Activated CD8-positive, alpha-beta memory T cell treated with anti-CD3 and anti-CD28 coated beads, Interleukin-2, amount 10 ng/mL, durations not matched to agents 7 days and 5 days (primary cell): Measurements from ENCODE around the gene MUC2. TPM values are rescaled to one million over a fixed set of nuclear protein-coding genes. Genes with fewer than 3 reads are reported as not detected.

Experiments
- ATAC-seq: fragments of 150-1000 bp; cut with Tn5 transposase; one replicate; pipeline ENCODE4 v1.10.0; 2021; ENCODE audit warnings: moderate library complexity
- CTCF ChIA-PET: fragments of 350-600 bp; sonication (Branson Sonifier 250); formaldehyde crosslinking; loops from one replicate; lab custom pipeline; 2021; ENCODE audit warnings: antibody characterized with exemption; lab: Charles Lee
- DNase-seq: peaks from one replicate; pipeline ENCODE4 v3.0.0-alpha.2; 2020
- H3K27ac Mint-ChIP-seq: one replicate; pipeline ENCODE4 v1.8.0; 2021; ENCODE audit warnings: mild to moderate bottlenecking, mixed read lengths
- H3K27me3 Mint-ChIP-seq: one replicate; pipeline ENCODE4 v1.8.0; 2021; ENCODE audit warnings: mixed read lengths
- H3K36me3 Mint-ChIP-seq: one replicate; pipeline ENCODE4 v1.8.0; 2021; ENCODE audit warnings: mild to moderate bottlenecking, mixed read lengths
- H3K4me1 Mint-ChIP-seq: one replicate; pipeline ENCODE4 v1.8.0; 2021; ENCODE audit warnings: mixed read lengths
- H3K4me3 Mint-ChIP-seq: one replicate; pipeline ENCODE4 v1.8.0; 2021; ENCODE audit warnings: mild to moderate bottlenecking, moderate library complexity, mixed read lengths
- H3K9me3 Mint-ChIP-seq: one replicate; pipeline ENCODE4 v1.8.0; 2022; ENCODE audit warnings: low read depth, mixed read lengths
- total RNA-seq, 2 experiments: library from RNA; stranded (reverse); gene quantifications; one replicate each; pipeline ENCODE4 v1.2.3, GENCODE V29; 2021

The MUC2 gene
- total RNA-seq, 2 experiments from 2014 or later = not detected

DNA sequence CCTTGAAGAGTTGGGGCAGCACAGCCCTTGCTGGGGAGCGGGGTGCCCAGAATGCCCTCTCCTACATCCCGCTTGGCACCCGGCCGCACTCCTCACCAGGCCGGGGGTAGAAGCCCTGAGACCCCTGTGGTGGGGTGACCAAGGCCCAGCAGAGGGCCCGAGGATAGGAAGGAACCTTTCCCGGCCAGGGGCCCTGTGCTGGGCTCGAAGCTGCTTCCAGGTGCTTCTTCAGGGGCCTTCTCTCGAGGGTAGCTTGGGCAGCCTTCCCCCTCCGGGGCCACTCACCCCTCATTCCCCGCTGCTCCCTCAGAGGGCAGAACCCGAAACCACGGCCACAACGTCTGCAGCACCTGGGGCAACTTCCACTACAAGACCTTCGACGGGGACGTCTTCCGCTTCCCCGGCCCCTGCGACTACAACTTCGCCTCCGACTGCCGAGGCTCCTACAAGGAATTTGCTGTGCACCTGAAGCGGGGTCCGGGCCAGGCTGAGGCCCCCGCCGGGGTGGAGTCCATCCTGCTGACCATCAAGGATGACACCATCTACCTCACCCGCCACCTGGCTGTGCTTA is 752 bp downstream of the MUC2 start:
- CTCF ChIA-PET = no interaction called here
- no peak for ATAC-seq

DNA sequence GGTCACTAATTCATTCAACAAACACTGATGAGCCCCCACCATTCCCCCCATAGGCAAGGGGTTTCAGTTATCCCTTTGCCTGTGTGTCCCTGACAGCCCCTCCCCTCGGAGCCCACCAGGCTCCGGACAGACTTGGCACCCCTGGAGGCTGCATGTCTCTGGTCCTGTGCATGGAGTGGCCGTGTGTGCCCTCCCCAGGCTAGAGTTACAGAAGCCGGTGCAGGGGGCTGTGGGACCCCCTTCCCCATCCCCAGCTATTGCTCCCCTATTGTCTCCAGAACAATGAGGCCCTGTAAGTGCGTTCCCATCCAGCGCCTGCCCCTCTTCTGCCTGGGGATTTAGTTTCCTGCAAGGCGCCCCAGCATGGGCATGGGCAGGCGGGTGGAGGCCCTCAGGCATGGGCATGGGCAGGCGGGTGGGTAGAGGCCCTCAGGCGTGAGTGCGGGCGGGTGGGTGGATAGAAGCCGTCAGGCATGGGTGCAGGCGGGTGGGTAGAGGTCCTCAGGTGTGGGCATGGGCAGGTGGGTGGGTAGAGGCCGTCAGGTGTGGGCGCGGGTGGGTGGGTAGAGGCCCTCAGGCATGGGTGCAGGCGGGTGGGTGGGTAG is 1.5 kb downstream of the MUC2 start:
- no peaks in the 10 kb centered on the region for H3K27me3 Mint-ChIP-seq
- CTCF ChIA-PET = no interaction called here
- no peaks in the 10 kb centered on the region for H3K9me3 Mint-ChIP-seq
- no peaks in the 10 kb centered on the region for H3K4me1 Mint-ChIP-seq
- H3K36me3 Mint-ChIP-seq = no peaks in the 10 kb centered on the region
- ATAC-seq (no peak), DNase-seq (no peak)
- H3K27ac Mint-ChIP-seq = no peak overlapping the region
- no peak overlapping the region for H3K4me3 Mint-ChIP-seq

More for the DNA sequence above, 752 bp downstream of the MUC2 start:
- no peaks in the 10 kb centered on the region for H3K9me3 Mint-ChIP-seq
- H3K4me1 Mint-ChIP-seq = no peaks in the 10 kb centered on the region
- H3K27me3 Mint-ChIP-seq = no peaks in the 10 kb centered on the region
- no peak overlapping the region for H3K4me3 Mint-ChIP-seq
- H3K27ac Mint-ChIP-seq = no peak overlapping the region
- no peak for DNase-seq
- H3K36me3 Mint-ChIP-seq = no peaks in the 10 kb centered on the region

DNA sequence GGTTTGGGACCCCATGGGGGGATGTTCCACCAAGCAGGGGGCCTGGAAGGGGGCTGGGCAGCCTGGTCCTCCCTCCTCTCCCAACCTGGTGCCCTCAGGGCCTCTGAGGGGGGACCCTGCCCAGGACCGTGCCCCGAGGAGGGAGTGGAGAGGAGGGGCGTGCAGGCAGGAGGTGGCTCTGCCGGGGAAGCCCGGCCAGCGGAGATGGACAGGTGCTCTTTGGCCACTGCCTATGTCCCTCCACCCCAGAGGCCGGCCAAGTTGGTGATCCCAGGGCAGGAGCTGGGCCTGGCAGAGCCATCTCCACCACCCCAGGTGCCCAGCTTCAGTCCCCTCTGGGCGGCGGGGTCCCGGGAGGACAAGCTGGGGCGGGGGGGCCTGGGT is 2.4 kb downstream of the MUC2 start:
- no peaks in the 10 kb centered on the region for H3K4me1 Mint-ChIP-seq
- CTCF ChIA-PET = no interaction called here
- no peak for ATAC-seq
- H3K27me3 Mint-ChIP-seq = no peaks in the 10 kb centered on the region
- no peaks in the 10 kb centered on the region for H3K9me3 Mint-ChIP-seq
- H3K4me3 Mint-ChIP-seq = no peak overlapping the region
- DNase-seq = no peak
- no peaks in the 10 kb centered on the region for H3K36me3 Mint-ChIP-seq
- no peak overlapping the region for H3K27ac Mint-ChIP-seq

DNA sequence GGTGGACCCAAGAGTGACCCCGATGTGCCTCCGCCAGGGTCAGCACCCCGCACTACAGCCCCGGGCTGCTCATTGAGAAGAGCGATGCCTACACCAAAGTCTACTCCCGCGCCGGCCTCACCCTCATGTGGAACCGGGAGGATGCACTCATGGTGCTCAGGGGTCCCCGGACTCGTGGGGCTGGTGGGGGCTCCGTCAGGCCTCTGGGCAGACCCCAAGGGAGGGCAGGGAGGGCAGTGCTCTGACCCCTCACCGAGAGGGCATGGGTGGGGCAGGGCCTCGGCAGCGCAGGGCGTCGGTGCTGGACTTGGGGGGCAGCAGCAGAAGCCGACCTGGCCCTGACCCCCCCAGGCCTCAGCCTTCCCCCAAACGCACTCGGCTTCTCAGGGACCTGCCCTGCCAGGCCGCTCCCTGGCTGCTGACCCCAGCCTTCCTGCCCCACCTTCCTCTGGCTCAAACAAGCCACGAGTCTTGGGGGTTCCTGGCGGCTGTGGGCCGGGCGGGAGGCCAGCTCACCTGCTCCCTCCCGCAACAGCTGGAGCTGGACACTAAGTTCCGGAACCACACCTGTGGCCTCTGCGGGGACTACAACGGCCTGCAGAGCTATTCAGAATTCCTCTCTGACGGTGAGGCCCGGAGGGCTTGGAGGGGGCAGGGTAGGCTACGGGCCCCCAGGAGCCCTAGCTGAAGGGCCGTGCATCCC is 2.9 kb downstream of the MUC2 start:
- no peak for DNase-seq
- Mint-ChIP-seq H3K27ac (no peak overlapping the region), H3K27me3 (no peaks in the 10 kb centered on the region), H3K9me3 (no peaks in the 10 kb centered on the region), H3K4me1 (no peaks in the 10 kb centered on the region), H3K36me3 (no peaks in the 10 kb centered on the region), H3K4me3 (no peak overlapping the region)
- CTCF ChIA-PET = no interaction called here
- no peak for ATAC-seq

DNA sequence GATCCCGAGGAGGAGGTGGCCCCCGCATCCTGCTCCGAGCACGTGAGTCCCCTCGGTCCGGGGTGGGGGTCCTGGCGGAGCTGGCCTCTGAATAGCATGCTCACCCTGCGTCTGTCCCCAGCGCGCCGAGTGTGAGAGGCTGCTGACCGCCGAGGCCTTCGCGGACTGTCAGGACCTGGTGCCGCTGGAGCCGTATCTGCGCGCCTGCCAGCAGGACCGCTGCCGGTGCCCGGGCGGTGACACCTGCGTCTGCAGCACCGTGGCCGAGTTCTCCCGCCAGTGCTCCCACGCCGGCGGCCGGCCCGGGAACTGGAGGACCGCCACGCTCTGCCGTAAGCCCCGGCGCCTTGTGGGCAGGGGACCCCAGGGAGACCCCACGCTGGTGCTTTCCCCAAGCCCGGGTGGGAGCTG is 3.5 kb downstream of the MUC2 start:
- Mint-ChIP-seq H3K36me3 (no peaks in the 10 kb centered on the region), H3K9me3 (no peaks in the 10 kb centered on the region), H3K4me3 (no peak overlapping the region), H3K27ac (no peak overlapping the region), H3K27me3 (no peaks in the 10 kb centered on the region), H3K4me1 (no peaks in the 10 kb centered on the region)
- no peak for DNase-seq
- no peak for ATAC-seq
- CTCF ChIA-PET = no interaction called here

DNA sequence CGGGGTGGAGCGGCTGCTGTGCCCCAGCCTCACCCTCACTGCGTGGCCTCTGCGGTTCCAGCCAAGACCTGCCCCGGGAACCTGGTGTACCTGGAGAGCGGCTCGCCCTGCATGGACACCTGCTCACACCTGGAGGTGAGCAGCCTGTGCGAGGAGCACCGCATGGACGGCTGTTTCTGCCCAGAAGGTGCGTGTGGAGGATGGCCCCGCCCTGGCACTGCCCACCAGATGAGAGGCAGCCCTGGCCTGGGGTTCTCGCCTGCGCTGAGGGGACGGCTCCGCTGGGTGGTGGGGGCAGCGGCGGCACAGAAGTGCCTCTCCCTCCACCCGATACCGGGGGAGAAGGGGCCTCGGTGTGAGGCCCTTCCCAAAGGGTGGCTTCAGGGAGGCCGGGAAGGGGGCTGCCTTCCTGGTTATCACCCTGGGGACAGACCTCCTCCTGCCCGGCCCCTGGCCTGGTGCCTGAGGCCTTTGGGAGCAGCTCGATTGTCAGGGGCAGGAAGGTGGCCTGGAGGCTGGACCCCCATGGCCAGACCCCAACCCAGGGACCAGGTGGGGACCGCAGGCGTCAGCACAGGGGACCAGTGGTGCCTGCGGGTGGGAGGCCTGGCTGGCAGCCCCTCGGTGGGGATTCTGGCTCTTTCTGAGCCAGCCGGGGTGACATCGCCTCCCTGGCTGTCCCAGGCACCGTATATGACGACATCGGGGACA is 7.1 kb downstream of the MUC2 start:
- no peaks in the 10 kb centered on the region for H3K9me3 Mint-ChIP-seq
- CTCF ChIA-PET = no interaction called here
- H3K27me3 Mint-ChIP-seq = no peaks in the 10 kb centered on the region
- DNase-seq (no peak), ATAC-seq (no peak)
- no peak overlapping the region for H3K4me3 Mint-ChIP-seq
- H3K36me3 Mint-ChIP-seq = no peaks in the 10 kb centered on the region
- H3K27ac Mint-ChIP-seq = no peak overlapping the region
- no peaks in the 10 kb centered on the region for H3K4me1 Mint-ChIP-seq

DNA sequence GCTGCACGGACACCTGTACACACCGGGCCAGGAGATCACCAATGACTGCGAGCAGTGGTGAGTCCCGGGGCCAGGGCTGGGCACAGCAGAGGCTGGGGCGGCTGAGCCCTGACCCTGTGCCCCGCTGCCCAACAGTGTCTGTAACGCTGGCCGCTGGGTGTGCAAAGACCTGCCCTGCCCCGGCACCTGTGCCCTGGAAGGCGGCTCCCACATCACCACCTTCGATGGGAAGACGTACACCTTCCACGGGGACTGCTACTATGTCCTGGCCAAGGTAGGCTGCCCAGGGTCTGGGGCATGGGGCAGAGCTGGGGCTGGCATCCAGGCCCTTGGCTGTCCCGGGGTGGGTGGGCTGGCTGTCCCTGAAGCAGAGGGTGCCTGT is 7.7 kb downstream of the MUC2 start:
- Mint-ChIP-seq H3K36me3 (no peaks in the 10 kb centered on the region), H3K27ac (no peak overlapping the region), H3K9me3 (no peaks in the 10 kb centered on the region), H3K27me3 (no peaks in the 10 kb centered on the region), H3K4me1 (no peaks in the 10 kb centered on the region), H3K4me3 (no peak overlapping the region)
- CTCF ChIA-PET = no interaction called here
- DNase-seq = no peak
- no peak for ATAC-seq

DNA sequence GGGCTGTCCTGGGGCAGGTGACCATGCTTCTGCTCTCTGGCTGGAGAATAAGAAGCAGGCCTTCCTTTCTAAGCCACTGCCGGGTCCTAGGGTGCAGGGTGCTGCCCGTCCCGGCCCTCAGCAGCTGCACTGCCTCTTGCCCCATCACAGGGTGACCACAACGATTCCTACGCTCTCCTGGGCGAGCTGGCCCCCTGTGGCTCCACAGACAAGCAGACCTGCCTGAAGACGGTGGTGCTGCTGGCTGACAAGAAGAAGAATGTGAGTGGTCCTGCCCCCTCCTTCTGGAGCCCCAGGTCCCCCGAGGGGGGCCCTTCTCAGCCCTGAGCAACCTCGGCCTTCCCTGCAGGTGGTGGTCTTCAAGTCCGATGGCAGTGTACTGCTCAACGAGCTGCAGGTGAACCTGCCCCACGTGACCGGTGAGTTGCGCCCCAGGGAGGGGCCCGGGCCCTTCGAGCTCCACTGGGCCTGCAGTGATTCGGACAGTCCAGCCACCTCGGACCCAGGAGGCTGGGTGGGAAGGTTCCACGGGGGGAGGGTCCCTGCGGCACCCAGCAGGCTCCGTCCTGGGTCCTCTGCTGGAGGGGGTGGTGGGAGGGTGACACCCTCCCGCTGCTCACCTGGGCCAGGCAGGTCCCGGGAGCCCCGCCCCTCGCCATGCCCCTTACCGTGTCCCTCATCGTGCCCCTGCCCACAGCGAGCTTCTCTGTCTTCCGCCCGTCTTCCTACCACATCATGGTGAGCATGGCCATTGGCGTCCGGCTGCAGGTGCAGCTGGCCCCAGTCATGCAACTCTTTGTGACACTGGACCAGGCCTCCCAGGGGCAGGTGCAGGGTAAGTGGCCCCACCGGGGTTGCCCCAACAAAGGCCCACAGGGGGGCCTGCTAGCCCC is 8.3 kb downstream of the MUC2 start:
- Mint-ChIP-seq H3K27ac (no peak overlapping the region), H3K9me3 (no peaks in the 10 kb centered on the region), H3K4me1 (no peaks in the 10 kb centered on the region), H3K4me3 (no peak overlapping the region), H3K36me3 (no peaks in the 10 kb centered on the region), H3K27me3 (no peaks in the 10 kb centered on the region)
- CTCF ChIA-PET = no interaction called here
- ATAC-seq = no peak
- no peak for DNase-seq

DNA sequence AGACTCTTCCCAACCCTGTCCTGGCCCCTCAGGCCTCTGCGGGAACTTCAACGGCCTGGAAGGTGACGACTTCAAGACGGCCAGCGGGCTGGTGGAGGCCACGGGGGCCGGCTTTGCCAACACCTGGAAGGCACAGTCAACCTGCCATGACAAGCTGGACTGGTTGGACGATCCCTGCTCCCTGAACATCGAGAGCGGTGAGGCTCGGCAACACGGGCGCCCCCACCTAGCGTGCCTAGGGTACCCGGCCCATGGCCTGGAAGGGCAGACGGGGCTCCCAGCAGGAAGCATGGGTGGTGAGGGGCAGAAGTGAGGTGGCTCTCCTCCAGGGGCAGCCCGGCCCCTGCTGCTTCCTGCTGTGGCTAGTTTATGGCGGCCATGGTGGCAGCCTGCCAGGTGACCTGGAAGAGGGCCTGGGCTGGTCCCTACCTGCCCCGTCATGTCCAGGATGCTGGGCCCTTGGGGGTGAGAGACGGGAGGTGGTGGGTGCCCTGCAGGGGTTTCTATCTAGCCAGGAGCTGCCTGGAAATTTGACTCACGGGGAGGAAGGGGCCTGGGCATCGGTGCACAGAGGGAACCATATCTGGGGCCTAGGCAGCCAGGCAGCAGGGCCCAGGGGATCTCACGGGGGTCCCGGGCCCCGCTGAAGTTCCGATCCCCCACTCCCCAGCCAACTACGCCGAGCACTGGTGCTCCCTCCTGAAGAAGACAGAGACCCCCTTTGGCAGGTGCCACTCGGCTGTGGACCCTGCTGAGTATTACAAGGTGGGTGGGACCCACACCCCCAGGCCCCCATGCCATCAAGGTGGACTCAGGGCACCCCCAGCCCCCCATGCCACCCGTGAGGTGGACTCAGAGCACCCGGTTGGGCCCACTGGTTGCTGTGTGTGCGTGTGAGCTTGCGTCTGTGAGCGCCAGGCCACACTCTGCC is 9.2 kb downstream of the MUC2 start:
- H3K36me3 Mint-ChIP-seq = no peaks in the 10 kb centered on the region
- ATAC-seq = no peak

DNA sequence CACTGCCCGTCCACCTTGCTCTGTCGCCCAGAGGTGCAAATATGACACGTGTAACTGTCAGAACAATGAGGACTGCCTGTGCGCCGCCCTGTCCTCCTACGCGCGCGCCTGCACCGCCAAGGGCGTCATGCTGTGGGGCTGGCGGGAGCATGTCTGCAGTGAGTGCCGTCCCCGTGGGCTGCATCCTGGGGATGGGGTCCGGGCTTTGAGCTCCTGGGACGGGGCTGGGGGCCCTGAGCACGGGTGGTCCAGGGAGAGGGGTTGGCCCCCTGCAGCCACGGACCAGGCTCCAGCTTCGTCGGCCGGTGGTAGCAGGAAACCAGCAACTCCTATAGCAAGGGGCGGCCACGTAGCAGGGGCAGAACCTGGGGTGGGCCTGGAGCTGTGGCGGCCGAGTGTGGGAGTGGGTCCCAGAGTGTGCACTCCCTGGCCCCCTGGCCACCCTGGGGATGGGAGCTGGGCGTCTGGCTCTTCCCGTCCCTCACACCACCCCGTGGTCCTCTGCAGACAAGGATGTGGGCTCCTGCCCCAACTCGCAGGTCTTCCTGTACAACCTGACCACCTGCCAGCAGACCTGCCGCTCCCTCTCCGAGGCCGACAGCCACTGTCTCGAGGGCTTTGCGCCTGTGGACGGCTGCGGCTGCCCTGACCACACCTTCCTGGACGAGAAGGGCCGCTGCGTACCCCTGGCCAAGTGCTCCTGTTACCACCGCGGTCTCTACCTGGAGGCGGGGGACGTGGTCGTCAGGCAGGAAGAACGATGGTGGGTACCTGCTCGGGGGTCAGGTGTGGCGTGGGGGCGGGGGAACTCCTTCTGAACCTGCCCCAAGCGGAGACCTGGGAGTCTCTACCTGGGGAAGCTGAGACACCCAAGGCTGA is 10.1 kb downstream of the MUC2 start:
- ATAC-seq (no peak), DNase-seq (no peak)
- CTCF ChIA-PET = no interaction called here
- Mint-ChIP-seq H3K27me3 (no peaks in the 10 kb centered on the region), H3K27ac (no peak overlapping the region), H3K9me3 (no peaks in the 10 kb centered on the region), H3K36me3 (no peaks in the 10 kb centered on the region), H3K4me3 (no peak overlapping the region), H3K4me1 (no peaks in the 10 kb centered on the region)

More for the DNA sequence above, 9.2 kb downstream of the MUC2 start:
- no peaks in the 10 kb centered on the region for H3K4me1 Mint-ChIP-seq
- no peaks in the 10 kb centered on the region for H3K9me3 Mint-ChIP-seq
- H3K4me3 Mint-ChIP-seq = no peak overlapping the region
- no peak for DNase-seq
- H3K27me3 Mint-ChIP-seq = no peaks in the 10 kb centered on the region
- H3K27ac Mint-ChIP-seq = no peak overlapping the region
- CTCF ChIA-PET = no interaction called here

DNA sequence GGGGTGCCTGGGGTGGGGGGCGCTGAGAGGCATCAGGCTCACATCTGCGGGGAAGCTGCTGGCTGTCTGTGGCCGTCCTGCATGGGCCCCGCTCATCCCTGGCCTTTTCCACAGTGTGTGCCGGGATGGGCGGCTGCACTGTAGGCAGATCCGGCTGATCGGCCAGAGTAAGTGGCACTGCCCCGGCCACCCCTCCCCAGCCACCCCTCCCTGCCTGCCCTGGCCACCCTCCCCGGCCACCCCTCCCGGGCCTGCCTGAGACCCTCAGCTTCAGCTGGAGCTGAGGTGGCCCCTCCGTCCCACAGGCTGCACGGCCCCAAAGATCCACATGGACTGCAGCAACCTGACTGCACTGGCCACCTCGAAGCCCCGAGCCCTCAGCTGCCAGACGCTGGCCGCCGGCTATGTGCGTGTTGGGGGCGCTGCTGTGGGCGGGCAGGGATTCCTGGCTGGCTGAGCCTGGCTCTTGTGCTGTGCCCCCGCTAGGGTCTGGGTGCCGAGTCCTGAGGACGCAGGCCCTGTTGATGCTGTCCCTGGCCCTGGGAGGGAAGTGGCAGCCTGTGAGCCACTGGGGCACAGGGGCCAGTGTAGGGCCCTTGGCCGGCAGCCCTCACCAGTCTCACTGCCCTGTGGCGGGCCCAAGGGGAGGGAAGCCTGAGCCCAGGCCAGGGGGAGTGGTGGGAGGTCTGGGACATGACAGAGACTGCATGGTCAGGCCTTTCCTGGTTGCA is 10.9 kb downstream of the MUC2 start:
- Mint-ChIP-seq H3K4me1 (no peaks in the 10 kb centered on the region), H3K4me3 (no peak overlapping the region), H3K27ac (no peak overlapping the region), H3K9me3 (no peaks in the 10 kb centered on the region), H3K27me3 (no peaks in the 10 kb centered on the region), H3K36me3 (no peaks in the 10 kb centered on the region)
- ATAC-seq (no peak), DNase-seq (no peak)
- CTCF ChIA-PET = no interaction called here
